Smooth muscle cell (in vitro differentiated cells): ENCODE data around the gene MEF2C. TPM values are rescaled to one million over a fixed set of nuclear protein-coding genes. Genes with fewer than 3 reads are reported as not detected.

Source experiments
- DNase-seq: peaks from one replicate; lab custom pipeline; 2025; ENCODE audit not compliant: unreplicated experiment; lab: John Stamatoyannopoulos, UW
- H2AFZ ChIP-seq: fragments of 200-600 bp; sonication (generic); 2 replicates; pipeline ENCODE4 v1.6.0; 2016; ENCODE audit warnings: antibody characterized with exemption, low read depth, mild to moderate bottlenecking
- H3F3A ChIP-seq: fragments of 200-600 bp; sonication (generic); 2 replicates; pipeline ENCODE4 v1.6.0; 2017; ENCODE audit warnings: antibody characterized with exemption, low read depth
- H3K27ac ChIP-seq: fragments of 200-600 bp; sonication (generic); 2 replicates; pipeline ENCODE4 v1.5.1; 2016; ENCODE audit warnings: low read depth, mild to moderate bottlenecking
- H3K27me3 ChIP-seq: fragments of 200-600 bp; sonication (generic); 2 replicates; pipeline ENCODE4 v1.6.1; 2016; ENCODE audit warnings: low read depth, mild to moderate bottlenecking
- H3K36me3 ChIP-seq: fragments of 200-600 bp; sonication (generic); 2 replicates; pipeline ENCODE4 v1.5.1; 2016; ENCODE audit warnings: low read depth
- H3K4me1 ChIP-seq: fragments of 200-600 bp; sonication (generic); 2 replicates; pipeline ENCODE4 v1.5.1; 2016; ENCODE audit warnings: low read depth
- H3K4me2 ChIP-seq: fragments of 200-600 bp; sonication (generic); 2 replicates; pipeline ENCODE4 v1.6.0; 2016; ENCODE audit warnings: mild to moderate bottlenecking
- H3K4me3 ChIP-seq: fragments of 200-600 bp; sonication (generic); 2 replicates; pipeline ENCODE4 v1.5.1; 2016; ENCODE audit warnings: mild to moderate bottlenecking
- H3K79me2 ChIP-seq: fragments of 200-600 bp; sonication (generic); 2 replicates; pipeline ENCODE4 v1.6.0; 2016; ENCODE audit warnings: low read depth, mild to moderate bottlenecking
- H3K9ac ChIP-seq: fragments of 200-600 bp; sonication (generic); 2 replicates; pipeline ENCODE4 v1.6.0; 2016; ENCODE audit warnings: low read depth
- H3K9me3 ChIP-seq: fragments of 200-600 bp; sonication (generic); replicated peaks from 2 replicates; pipeline ENCODE4 v1.5.1; 2016; ENCODE audit warnings: low read depth
- H4K20me1 ChIP-seq: fragments of 200-600 bp; sonication (generic); 2 replicates; pipeline ENCODE4 v1.6.0; 2016; ENCODE audit warnings: low read depth
- CTCF ChIP-seq: fragments of 200-600 bp; sonication (generic); IDR thresholded peaks from 2 replicates; pipeline ENCODE4 v1.5.1; 2017; ENCODE audit warnings: borderline replicate concordance, mild to moderate bottlenecking, antibody characterized with exemption; ENCODE audit not compliant: insufficient read depth, poor library complexity, severe bottlenecking
- WGBS: methylation state at CpG from one replicate; pipeline ENCODE4 v1.1.7; 2016; ENCODE audit warnings: low lambda C conversion rate; 5-methylcytosine and 5-hydroxymethylcytosine counted together
- polyA plus RNA-seq: library from polyadenylated mRNA; unstranded; fragments of >200 nt; fragmentation: Nextera tagmentation; extraction: Ambion mirVana; gene quantifications from 2 replicates; pipeline ENCODE4 v1.2.1, GENCODE V29; 2016
- total RNA-seq: library from RNA; depleted of rRNA; stranded (reverse); fragments of >200 nt; gene quantifications from 2 replicates; pipeline ENCODE4 v1.2.3, GENCODE V29; 2014

Gene MEF2C
- total and polyA plus RNA-seq, 2 experiments from 2014 or later = 11.4 to 14.0 TPM

- Histone ChIP-seq H4K20me1 (no peaks in the 10 kb centered on the region), H3K27me3 (no peaks in the 10 kb centered on the region), H2AFZ (no peak overlapping the region), H3K9ac (no peak overlapping the region), H3K4me1 (no peaks in the 10 kb centered on the region), H3K27ac (no peak overlapping the region), H3F3A (no peaks in the 10 kb centered on the region), H3K4me3 (no peak overlapping the region), H3K79me2 (no peaks in the 10 kb centered on the region), H3K9me3 (no peaks in the 10 kb centered on the region), H3K36me3 (no peaks in the 10 kb centered on the region), H3K4me2 (no peak overlapping the region)
- TF ChIP-seq CTCF = no peak
- 73% methylated on average over 2 of the region's 2 CpGs for WGBS
- DNase-seq = no peak
Observed at GRCh38 chr5:88808153-88808552, 74.8 kb downstream of the MEF2C start.

- Histone ChIP-seq H3K4me1 (no peaks in the 10 kb centered on the region), H2AFZ (no peak overlapping the region), H3K27me3 (no peaks in the 10 kb centered on the region), H3K36me3 (no peaks in the 10 kb centered on the region), H3F3A (no peaks in the 10 kb centered on the region), H3K27ac (no peak overlapping the region), H4K20me1 (no peaks in the 10 kb centered on the region), H3K4me2 (no peak overlapping the region), H3K9ac (no peak overlapping the region), H3K79me2 (no peaks in the 10 kb centered on the region), H3K9me3 (no peaks in the 10 kb centered on the region), H3K4me3 (no peak overlapping the region)
- no peak for TF ChIP-seq CTCF
- no peak for DNase-seq
- 66% methylated on average over 8 of the region's 8 CpGs for WGBS
Observed at GRCh38 chr5:88807327-88807726, 75.7 kb downstream of the MEF2C start.

GRCh38 chr5:88806338-88806737, 76.6 kb downstream of the MEF2C start:
- Histone ChIP-seq H3K27me3 (no peaks in the 10 kb centered on the region), H3K4me3 (no peak overlapping the region), H3K36me3 (peaks cover 3% of the 10 kb centered on the region), H3K27ac (no peak overlapping the region), H3K4me2 (no peak overlapping the region), H4K20me1 (no peaks in the 10 kb centered on the region), H2AFZ (no peak overlapping the region), H3F3A (no peaks in the 10 kb centered on the region), H3K9me3 (no peaks in the 10 kb centered on the region), H3K79me2 (no peaks in the 10 kb centered on the region), H3K4me1 (no peaks in the 10 kb centered on the region), H3K9ac (no peak overlapping the region)
- no peak for DNase-seq
- TF ChIP-seq CTCF = no peak

- Histone ChIP-seq H3K36me3 (peaks cover 3% of the 10 kb centered on the region), H3F3A (no peaks in the 10 kb centered on the region), H4K20me1 (no peaks in the 10 kb centered on the region), H3K4me1 (no peaks in the 10 kb centered on the region), H3K79me2 (no peaks in the 10 kb centered on the region), H3K9ac (no peak overlapping the region), H2AFZ (no peak overlapping the region), H3K4me2 (no peak overlapping the region), H3K27ac (no peak overlapping the region), H3K9me3 (no peaks in the 10 kb centered on the region), H3K27me3 (no peaks in the 10 kb centered on the region), H3K4me3 (no peak overlapping the region)
- no peak for DNase-seq
- no peak for TF ChIP-seq CTCF
- 81% methylated on average over 3 of the region's 3 CpGs for WGBS
Observed at GRCh38 chr5:88805151-88805784, 77.7 kb downstream of the MEF2C start.
